Measurements from ENCODE around the gene FRMD1. TPM values are rescaled to one million over a fixed set of nuclear protein-coding genes. Genes with fewer than 3 reads are reported as not detected.

The FRMD1 gene
- total and polyA plus RNA-seq, 8 donors: 0.02 to 0.15 TPM; not detected in 6

DNA sequence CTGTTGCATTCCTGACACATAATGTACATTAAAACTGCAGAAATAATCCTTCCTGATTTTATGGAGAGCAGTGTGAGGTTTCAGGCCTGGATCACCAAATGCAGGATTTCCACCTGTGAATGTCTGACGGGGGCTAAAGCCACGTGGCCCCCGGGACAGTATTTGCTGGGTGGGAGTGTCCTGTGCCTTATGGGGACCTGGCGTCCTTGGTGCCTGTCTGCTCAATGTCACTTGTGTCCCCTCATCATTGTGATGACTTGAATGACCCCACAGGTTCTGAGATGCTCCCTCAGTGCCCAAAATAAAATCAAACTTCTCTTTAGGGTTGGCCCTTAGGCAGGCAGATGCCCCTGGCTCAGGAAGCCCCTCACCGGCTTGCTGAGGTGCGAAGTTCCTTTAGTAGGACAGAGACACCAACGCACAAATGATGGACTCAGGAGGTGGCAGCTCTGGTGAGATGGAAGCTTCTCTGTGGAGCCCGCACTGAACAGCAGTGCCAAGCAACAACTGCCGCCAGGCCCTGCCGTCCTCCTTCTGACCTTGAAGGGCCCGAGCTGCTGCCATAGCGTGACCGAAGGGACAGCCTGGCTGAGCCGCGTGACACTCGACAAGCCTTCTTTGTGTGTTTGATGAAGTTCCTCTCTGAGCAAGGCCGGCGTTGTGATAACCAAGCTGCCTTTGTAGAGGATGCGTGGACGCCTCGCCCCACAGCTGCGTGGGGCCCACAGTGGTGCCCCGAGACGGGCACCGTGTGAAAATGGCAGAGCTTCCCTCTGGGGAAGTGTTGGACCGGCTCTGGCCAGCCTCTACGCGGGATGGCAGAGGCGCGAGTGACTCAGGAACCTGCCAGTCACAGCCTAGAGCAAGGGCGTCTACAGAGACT lies 30.9 kb downstream of the FRMD1 start:
- Histone ChIP-seq H3K4me3 (no peak overlapping the region), H3K27me3 (no peaks in the 10 kb centered on the region), H3K9me3 (no peaks in the 10 kb centered on the region), H3K4me1 (no peaks in the 10 kb centered on the region), H3K27ac (no peak overlapping the region), H3K36me3 (no peaks in the 10 kb centered on the region)
- ATAC-seq (no peak), FAIRE-seq (no peak), DNase-seq (peak in 1 of 6 donors; percentile 53)
- TF ChIP-seq, protein P1, sequence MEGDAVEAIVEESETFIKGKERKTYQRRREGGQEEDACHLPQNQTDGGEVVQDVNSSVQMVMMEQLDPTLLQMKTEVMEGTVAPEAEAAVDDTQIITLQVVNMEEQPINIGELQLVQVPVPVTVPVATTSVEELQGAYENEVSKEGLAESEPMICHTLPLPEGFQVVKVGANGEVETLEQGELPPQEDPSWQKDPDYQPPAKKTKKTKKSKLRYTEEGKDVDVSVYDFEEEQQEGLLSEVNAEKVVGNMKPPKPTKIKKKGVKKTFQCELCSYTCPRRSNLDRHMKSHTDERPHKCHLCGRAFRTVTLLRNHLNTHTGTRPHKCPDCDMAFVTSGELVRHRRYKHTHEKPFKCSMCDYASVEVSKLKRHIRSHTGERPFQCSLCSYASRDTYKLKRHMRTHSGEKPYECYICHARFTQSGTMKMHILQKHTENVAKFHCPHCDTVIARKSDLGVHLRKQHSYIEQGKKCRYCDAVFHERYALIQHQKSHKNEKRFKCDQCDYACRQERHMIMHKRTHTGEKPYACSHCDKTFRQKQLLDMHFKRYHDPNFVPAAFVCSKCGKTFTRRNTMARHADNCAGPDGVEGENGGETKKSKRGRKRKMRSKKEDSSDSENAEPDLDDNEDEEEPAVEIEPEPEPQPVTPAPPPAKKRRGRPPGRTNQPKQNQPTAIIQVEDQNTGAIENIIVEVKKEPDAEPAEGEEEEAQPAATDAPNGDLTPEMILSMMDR (IDR thresholded peaks at IDR 0.05): no peak
- 76 to 78% methylated on average over 31 of the region's 31 CpGs for WGBS, 2 donors
- intact Hi-C loops (cut with DNase I): no loop called here

DNA sequence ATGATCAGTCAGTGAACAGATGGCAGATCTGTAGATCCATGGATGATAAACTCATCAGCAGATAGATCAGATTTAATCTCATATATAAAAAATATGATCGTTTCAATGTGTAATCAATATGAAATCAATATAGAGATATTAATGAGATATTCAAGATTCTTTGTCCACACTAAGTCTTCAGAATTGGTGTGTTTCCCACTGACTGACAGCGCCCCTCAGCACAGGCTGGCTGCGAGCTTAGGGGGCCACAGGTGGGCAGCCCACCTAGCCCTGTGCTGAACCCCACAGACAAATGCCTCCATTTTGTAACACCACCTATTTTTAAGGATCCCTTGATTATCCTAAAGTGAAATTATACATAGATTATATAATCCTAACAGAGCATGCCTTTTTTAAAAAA lies 32.3 kb downstream of the FRMD1 start:
- FAIRE-seq: no peak
- H3K27ac ChIP-seq: no peak overlapping the region

DNA sequence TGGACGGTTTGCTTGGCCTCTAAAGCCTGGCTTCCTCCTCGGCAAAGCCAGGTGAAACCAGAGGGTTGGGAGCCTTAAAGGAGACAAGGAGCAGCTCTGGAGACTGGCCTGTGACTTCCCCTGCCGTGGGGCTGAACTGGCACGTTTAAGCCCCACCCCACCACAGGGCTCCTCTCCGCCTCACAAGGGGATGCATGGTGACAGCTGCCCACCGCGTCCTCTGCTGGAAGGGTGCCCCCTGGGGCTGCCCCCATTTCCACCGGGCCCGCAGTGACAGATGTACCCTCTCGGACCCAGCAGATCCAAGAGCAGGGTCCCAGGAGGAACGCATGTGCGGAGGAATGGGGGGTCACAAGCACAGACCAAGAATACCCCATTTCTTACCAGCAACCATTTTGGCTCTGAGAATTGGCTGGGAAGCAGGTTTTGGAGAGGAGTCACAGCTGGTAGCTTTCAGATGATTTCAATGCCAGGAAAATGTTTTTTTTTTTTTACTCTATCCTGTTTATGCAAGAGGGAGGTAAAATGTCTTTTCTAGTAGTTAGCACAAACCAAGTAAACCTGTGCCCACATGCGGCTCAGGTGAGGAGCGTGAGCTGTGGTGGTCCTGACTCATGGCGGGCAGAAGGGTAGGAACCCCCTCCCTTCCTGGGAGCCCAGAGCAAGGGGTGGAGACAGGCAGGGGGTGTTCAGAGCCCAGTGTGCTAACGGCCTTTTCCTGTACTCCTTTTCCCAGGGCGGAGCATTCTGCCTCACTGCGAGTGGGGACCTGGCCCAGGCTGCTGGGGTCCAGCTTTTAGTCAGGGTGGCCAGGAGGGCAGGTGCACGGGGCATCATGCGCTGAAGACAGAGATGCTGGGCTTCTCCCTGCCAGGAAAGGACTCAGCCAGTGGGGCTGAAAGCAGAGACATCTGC lies 33.0 kb downstream of the FRMD1 start:
- Histone ChIP-seq H3K27ac (no peak overlapping the region), H3K9me3 (no peaks in the 10 kb centered on the region), H3K4me1 (no peaks in the 10 kb centered on the region), H3K36me3 (no peaks in the 10 kb centered on the region), H3K4me3 (no peak overlapping the region), H3K27me3 (no peaks in the 10 kb centered on the region)
- intact Hi-C loops (cut with DNase I): no loop called here
- TF ChIP-seq, protein P1 (IDR thresholded peaks at IDR 0.05): no peak
- FAIRE-seq: no peak
- ATAC-seq: no peak
- 74 to 83% methylated on average over 20 of the region's 20 CpGs for WGBS, 2 donors
- peak in 1 of 6 donors; percentile 49 for DNase-seq

More for the DNA sequence above, 32.3 kb downstream of the FRMD1 start:
- 87 to 91% methylated on average over 3 of the region's 3 CpGs for WGBS, 2 donors
- no peaks in the 10 kb centered on the region for H3K9me3 ChIP-seq
- no peaks in the 10 kb centered on the region for H3K27me3 ChIP-seq
- H3K4me3 ChIP-seq: no peak overlapping the region
- H3K4me1 ChIP-seq: no peaks in the 10 kb centered on the region
- TF ChIP-seq, protein P1 (IDR thresholded peaks at IDR 0.05): no peak
- intact Hi-C loops (cut with DNase I): no loop called here
- DNase-seq (no peak), ATAC-seq (no peak)
- no peaks in the 10 kb centered on the region for H3K36me3 ChIP-seq

DNA sequence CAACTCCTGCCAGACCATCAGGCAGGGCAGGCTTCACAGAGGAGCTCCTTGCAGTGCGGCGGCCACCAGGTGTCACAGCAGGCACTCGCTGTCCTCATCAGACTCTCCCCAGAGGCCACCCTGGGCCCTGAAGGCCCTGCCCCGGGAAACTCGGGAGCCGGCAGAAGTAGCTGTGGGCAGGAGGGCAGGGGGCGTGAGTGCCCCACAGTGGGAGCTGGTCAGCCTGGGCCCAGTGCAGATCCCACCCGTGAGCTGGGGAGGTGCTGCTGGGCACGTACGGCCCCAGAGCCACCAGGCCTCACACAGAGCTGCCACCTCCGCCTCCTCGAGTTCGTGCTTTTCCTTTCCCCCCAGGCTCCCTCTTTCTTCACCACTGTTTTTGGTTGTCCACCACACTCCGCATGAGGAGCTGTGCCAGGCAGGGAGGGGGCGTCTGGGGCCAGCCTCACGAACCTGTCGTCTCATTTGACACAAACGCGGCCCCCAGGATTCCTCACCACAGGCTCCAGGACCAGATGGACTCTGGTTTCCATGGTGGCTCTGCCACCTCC lies 33.8 kb downstream of the FRMD1 start:
- ATAC-seq: no peak
- DNase-seq: peak in 1 of 6 donors; percentile 54
- WGBS, 2 donors: 91 to 94% methylated on average over 18 to 19 of the region's 19 CpGs
- Histone ChIP-seq H3K27ac (no peak overlapping the region), H3K9me3 (no peaks in the 10 kb centered on the region), H3K36me3 (no peaks in the 10 kb centered on the region), H3K4me1 (no peaks in the 10 kb centered on the region), H3K27me3 (no peaks in the 10 kb centered on the region), H3K4me3 (no peak overlapping the region)
- no peak for FAIRE-seq
- TF ChIP-seq, protein P1 (IDR thresholded peaks at IDR 0.05): no peak
- intact Hi-C loops (cut with DNase I): no loop called here

Data from pancreas (tissue), 10 donors.